ENCODE results near the gene CD163L1.
"Not testable (repeated sequence)": the region's sequence is repeated elsewhere in the genome, so short reads cannot be mapped to it uniquely, and the experiment has no call there.

The CD163L1 gene

DNA sequence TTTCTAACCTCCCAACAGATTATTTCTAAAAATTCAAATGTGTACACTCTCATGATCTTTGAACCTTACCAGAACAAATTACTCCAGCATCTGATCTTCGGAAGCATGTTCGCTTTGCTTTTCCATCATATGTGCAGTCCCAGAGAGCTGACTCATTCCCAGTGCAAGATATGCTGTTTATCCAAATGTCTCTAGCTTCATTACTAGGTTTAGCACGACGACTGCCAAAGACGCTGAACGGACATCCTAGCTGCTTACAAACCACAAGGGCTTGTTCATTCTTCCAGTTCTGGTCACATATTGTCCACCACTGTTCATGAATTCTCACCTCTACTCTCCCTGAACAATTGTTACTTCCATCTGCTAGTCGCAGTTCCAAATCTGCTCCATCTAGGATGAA is 40.5 kb downstream of the CD163L1 start:
- DNase-seq: no peak

- DNase-seq: no peak
Observed at GRCh38 chr12:7399089-7399488, 44.9 kb downstream of the CD163L1 start.

DNA sequence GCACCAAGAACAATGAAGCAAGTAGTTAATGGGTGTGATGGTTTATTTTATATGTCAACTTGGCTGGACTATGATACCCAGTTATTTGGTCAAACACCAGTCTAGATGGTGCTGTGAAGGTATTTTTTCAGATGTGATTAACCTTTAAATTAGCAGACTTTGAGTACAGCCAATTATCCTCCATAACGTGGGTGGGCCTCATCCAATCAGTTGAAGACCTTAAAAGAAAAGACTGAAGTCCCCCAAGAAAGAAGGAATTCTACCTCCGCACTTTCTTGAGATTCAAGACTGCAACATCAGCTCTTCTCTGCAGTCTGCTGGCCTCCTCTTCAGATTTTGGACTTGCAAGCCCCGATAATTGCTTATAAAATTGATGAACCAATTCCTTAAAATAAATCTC is 47.5 kb downstream of the CD163L1 start:
- DNase-seq: no peak

GRCh38 chr12:7395950-7396349 is 48.0 kb downstream of the CD163L1 start:
- DNase-seq: peak; percentile 7

GRCh38 chr12:7387289-7387688 is 56.7 kb downstream of the CD163L1 start:
- no peak for DNase-seq

DNA sequence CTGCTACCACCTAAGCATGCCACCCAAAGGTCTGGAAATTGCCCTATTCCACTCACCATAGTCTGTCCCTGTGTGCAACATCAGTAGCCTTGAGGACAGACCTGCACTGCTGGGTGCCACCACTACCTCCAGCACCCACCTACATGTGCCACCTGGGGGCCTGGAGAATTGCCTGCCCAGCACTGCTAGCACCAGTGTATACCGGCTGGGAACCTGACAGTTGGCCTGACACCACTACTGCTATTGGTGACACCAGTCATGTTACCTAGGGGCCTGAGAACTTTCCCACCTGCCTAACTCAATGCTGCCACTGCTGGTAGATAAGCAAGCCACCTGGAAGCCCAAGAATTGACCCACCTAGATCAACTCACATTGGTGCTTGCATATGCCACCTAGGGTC is 60.8 kb downstream of the CD163L1 start:
- DNase-seq: no peak

DNA sequence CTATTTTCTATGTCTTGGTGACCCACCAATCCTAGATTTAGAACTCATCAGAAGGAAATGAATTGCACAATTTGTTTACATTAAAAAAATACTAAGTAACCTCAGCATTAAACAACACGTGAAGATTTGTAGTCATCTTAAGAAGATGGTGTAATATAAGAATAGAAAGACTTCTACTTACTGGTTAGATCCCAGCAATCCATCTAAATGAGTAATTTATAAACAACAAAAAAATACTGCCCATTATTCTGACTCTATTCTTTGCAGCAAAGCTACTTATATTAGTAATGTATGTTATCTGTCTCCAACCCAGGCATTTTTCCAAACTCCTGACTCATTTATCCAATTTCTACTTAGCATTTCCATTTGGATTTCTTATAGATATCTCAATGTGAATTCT is 67.8 kb downstream of the CD163L1 start:
- DNase-seq: peak; percentile 58

DNA sequence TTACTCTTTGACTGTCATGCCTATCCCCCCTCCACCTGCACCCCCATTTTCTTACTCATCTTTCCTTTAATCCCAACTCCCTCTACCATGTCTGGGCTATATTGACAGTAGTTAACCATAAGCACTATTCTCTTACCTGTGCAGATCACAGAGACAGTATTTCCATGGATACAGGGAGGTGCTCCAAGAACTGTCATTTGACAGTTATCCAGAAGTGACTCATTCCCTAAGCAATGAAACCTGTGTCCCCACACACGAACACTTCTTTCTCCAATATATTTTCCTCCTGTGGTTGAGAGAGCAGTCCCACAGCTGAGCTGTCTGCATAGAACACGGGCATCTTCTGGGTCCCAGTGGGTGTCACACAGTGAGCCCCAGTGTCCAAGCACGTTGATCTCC is 68.8 kb downstream of the CD163L1 start:
- DNase-seq: no peak

- DNase-seq: peak; percentile 3
Observed at GRCh38 chr12:7374423-7375144, 69.4 kb downstream of the CD163L1 start.

DNA sequence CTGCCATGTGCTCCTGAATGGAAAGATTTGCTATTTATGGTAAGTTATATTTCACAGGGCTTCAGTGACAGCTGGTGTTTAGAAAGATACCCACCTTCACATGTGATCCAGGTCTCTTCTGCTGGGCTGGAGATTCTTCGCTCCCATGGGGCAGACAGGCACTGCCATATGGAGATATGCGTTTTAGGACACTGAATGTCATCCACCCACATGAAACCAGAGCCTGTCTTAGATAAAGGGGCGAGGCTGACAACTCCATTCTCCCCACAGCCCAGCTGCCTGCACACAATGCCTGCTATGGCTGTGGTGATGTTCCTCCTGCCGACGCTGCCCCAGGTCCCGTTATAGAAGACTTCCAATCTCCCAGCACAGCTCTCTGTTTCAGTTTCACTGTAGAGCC is 70.7 kb downstream of the CD163L1 start:
- DNase-seq: no peak

DNA sequence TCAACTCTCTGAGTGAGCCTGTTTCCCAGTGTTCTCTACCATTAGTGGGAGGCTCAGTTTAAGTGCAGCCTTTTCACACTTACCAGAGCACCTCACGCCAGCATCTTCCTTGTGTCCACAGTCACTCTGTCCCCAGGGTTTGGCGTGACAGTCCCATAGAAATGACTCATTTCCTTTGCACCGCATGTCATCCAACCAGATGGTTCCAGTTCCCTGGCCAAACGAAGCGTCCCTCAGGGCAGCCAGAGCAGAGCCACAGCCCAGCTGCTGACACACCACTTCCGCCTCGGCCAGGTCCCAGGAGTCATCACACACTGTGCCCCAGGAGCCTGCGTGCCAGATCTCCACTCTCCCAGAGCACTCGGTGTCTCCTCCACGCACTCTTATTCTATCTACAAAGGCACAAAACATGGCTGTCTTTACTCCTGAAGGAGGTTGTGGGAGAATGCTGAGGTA is 74.7 kb downstream of the CD163L1 start:
- DNase-seq: no peak

DNA sequence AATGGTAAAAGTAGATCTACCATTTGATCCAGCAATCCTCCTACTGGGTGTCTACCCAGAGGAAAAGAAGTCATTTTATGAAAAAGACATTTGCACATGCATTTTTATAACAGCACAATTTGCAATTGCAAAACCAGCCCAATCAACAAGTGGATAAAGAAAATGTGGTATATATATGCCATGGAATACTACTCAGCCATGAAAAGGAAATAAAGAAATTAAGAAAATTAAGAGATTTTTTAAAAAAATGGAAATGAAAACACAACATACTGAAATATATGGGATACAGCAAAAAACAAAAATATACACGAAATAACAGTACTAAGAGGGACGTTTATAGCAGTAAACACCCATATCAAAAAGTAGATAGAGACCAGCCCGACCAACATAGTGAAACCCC is 81.2 kb downstream of the CD163L1 start:
- no peak for DNase-seq

DNA sequence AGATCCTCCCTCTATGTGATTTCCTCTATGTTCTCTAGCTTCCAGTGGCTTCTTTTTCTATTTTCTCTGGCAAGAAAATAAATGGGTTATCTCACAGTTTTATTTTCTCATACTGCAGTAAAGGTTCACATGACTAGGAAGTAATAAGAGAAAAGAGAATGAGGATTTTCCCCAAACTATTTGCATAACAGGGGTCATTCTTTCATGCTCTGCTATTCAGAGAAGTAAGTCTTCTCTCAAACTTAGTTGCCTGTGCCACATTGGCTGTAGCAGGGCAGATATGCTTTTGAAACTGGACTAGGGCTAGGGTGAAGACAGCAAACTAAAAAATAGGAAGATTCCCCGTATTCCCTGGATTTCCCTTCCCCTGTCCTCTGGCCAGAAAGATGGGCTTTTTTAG is 82.7 kb downstream of the CD163L1 start:
- no peak for DNase-seq

GRCh38 chr12:7354529-7354928 is 89.4 kb downstream of the CD163L1 start:
- DNase-seq: no peak

DNA sequence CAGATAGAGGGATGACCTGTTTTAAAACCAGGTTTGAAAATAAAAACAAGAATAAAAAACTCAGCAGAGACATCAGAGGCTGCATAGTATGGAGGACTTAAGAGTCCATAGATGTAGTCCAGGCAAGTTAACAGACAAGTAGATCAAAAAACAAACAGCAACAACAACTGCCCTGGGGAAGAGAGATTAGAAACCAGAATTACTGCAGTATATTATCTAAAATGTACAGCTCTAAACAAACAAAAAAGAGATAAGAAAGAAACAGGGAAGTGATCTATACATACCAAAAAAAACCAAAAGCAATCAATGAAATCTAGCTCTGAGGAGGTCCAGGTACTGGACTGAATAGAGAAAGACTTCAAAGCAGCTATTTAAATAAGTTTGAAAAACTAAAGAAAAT is 91.3 kb downstream of the CD163L1 start:
- no peak for DNase-seq

- peak; percentile 15 for DNase-seq
Observed at GRCh38 chr12:7351177-7351576, 92.8 kb downstream of the CD163L1 start.

- DNase-seq: no peak
Observed at GRCh38 chr12:7349418-7349817, 94.5 kb downstream of the CD163L1 start.

GRCh38 chr12:7346551-7347225 is 97.3 kb downstream of the CD163L1 start:
- DNase-seq: no peak

- DNase-seq: no peak
Observed at GRCh38 chr12:7344833-7345606, 98.9 kb downstream of the CD163L1 start.

DNA sequence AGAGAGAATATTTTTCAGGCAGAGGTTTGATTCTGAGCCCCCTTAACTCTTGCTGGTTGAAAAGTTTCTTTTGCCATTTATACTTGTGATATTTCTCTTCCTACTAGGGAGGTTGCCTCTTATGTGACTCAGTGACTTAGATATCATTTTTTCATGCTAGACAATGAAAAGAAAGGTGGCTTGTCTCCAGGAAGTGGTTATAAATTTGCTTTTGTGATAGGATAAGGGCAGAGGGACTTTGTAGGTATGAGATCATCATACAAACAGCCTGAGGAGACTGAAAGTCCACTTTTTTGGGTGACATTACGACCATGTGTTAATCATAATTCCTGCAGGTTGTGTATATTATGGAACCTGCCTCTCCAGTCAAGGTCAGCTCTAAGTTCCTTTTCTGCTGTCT is 104.3 kb downstream of the CD163L1 start:
- no peak for DNase-seq

- DNase-seq: not testable (repeated sequence)
Observed at GRCh38 chr12:7337790-7338189, 106.2 kb downstream of the CD163L1 start.

- no peak for DNase-seq
Observed at GRCh38 chr12:7327918-7328317, 116.0 kb downstream of the CD163L1 start.

DNA sequence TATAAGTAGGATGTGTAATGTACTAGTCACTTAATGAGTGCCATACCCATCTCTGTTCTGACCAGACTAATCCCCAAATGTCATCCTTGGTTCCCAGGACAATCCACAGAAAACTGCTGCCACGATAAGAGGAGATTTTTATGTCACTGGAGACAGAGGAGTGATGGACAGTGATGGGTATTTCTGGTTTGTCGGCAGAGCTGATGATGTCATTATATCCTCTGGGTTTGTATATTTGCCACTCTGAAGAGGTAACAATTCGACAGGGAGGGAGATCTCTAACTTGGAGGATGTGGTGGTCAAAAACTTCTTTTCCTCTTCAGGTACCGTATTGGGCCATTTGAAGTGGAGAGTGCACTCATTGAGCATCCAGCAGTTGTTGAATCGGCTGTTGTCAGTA is 119.8 kb downstream of the CD163L1 start:
- no peak for DNase-seq

GRCh38 chr12:7322599-7322998 is 121.4 kb downstream of the CD163L1 start:
- DNase-seq: no peak
